GM12878 (cell line): ENCODE data around the gene MAP1S.

Source experiments
- EP300 ChIP-seq, 2 experiments: fragments of 150-350 bp in 1 of 2; IDR thresholded peaks; 2 replicates each; pipeline ENCODE4 v1.6.1; 2011 to 2012; ENCODE audit warnings: low read depth in 2 of 2, low read length in 2 of 2, borderline replicate concordance in 1 of 2, improper control_type of control experiment in 1 of 2, inconsistent platforms in 1 of 2; ENCODE audit not compliant: control insufficient read depth in 1 of 2
- MTA3 ChIP-seq: IDR thresholded peaks from 2 replicates; pipeline ENCODE4 v1.6.1; 2012; ENCODE audit warnings: low read length, inconsistent platforms, borderline replicate concordance
- SPI1 ChIP-seq: IDR thresholded peaks from 2 replicates; pipeline ENCODE4 v1.6.1; 2011; ENCODE audit warnings: low read depth, mild to moderate bottlenecking, low read length, moderate library complexity, borderline replicate concordance; ENCODE audit not compliant: insufficient read depth
- TCF12 ChIP-seq: IDR thresholded peaks from 2 replicates; pipeline ENCODE4 v1.6.1; 2011; ENCODE audit warnings: low read depth, mild to moderate bottlenecking, low read length
- USF2 ChIP-seq: IDR thresholded peaks from 2 replicates; pipeline ENCODE4 v1.6.1; 2011; ENCODE audit warnings: low read depth, low read length, improper control_type of control experiment, borderline replicate concordance
- ZNF622 ChIP-seq: fragments of 450-650 bp; IDR thresholded peaks from 2 replicates; pipeline ENCODE4 v1.6.1; 2017; ENCODE audit warnings: mild to moderate bottlenecking, inconsistent platforms
- TF ChIP-seq, protein P1 (sequence below), 3 experiments: IDR thresholded peaks in 2 of 3; conservative IDR thresholded peaks in 1 of 3; 2 replicates each; pipeline ENCODE4 v1.5.1; 2011; ENCODE audit warnings: low read depth in 3 of 3, low read length in 3 of 3, mild to moderate bottlenecking in 3 of 3, control low read depth in 2 of 3, moderate library complexity in 2 of 3, inconsistent platforms in 1 of 3, mixed read lengths in 1 of 3; ENCODE audit not compliant: control insufficient read depth in 2 of 3, insufficient read depth in 1 of 3; ENCODE audit errors: extremely low read depth in 1 of 3

GRCh38 chr19:17679526-17680229, 39.6 kb upstream of the MAP1S start:
- TF ChIP-seq ZNF622 (no peak), USF2 (no peak), EP300 (IDR thresholded peaks at IDR 0.05; ENCODE audit: borderline replicate concordance in 1 of 2, control insufficient read depth in 1 of 2, low read depth in 2 of 2, low read length in 2 of 2) (no peak), MTA3 (no peak), SPI1 (no peak), TCF12 (no peak)
- TF ChIP-seq, protein P1, sequence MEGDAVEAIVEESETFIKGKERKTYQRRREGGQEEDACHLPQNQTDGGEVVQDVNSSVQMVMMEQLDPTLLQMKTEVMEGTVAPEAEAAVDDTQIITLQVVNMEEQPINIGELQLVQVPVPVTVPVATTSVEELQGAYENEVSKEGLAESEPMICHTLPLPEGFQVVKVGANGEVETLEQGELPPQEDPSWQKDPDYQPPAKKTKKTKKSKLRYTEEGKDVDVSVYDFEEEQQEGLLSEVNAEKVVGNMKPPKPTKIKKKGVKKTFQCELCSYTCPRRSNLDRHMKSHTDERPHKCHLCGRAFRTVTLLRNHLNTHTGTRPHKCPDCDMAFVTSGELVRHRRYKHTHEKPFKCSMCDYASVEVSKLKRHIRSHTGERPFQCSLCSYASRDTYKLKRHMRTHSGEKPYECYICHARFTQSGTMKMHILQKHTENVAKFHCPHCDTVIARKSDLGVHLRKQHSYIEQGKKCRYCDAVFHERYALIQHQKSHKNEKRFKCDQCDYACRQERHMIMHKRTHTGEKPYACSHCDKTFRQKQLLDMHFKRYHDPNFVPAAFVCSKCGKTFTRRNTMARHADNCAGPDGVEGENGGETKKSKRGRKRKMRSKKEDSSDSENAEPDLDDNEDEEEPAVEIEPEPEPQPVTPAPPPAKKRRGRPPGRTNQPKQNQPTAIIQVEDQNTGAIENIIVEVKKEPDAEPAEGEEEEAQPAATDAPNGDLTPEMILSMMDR (IDR thresholded peaks at IDR 0.05 in 2 of 3, conservative IDR thresholded peaks at IDR 0.05 in 1 of 3; ENCODE audit: control insufficient read depth in 2 of 3, extremely low read depth in 1 of 3, insufficient read depth in 1 of 3, low read depth in 3 of 3, low read length in 3 of 3), result no peak
